ENCODE measurements around the gene PAK4.
"Not testable (repeated sequence)": the region's sequence is repeated elsewhere in the genome, so short reads cannot be mapped to it uniquely, and the experiment has no call there.

Gene PAK4

DNA sequence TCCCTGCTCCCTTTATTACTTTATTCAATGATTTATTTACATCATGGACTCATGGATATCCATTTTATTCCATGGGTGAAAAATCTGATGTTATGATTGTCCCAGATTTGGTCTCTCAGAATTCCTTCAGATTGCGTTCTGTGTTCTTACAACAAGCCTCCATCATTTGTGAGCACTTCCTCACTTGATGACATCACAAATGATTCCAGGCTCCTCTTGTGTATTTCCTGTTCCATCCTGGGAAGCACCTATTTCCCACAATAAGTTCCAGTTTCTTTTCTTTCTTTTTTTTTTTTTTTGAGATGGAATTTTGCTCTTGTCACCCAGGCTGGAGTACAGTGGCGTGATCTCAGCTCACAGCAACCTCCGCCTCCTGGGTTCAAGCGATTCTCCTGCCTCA, 34.7 kb upstream of the PAK4 start:
- Histone ChIP-seq H3K9me2 (replicated peaks; ENCODE audit: control insufficient read depth, low read length) (no peaks in the 10 kb centered on the region), H3K79me2 (ENCODE audit: control insufficient read depth, low read length) (no peaks in the 10 kb centered on the region), H3K9me3 (ENCODE audit: control insufficient read depth, insufficient read depth, low read length) (no peaks in the 10 kb centered on the region), H4K20me1 (ENCODE audit: control insufficient read depth, insufficient read depth, low read depth, low read length) (no peaks in the 10 kb centered on the region), H3K4me1 (ENCODE audit: control insufficient read depth, low read length) (no peaks in the 10 kb centered on the region), H3F3A (ENCODE audit: control insufficient read depth, insufficient read depth) (no peaks in the 10 kb centered on the region), H3K27me3 (ENCODE audit: control insufficient read depth, low read length) (peaks cover 7% of the 10 kb centered on the region; the same call in 1 of the 2 replicates), H3K4me3 (ENCODE audit: low read length) (no peak overlapping the region), H3K27ac (ENCODE audit: low read depth, low read length) (no peak overlapping the region), H3K36me3 (ENCODE audit: control insufficient read depth, low read length) (no peaks in the 10 kb centered on the region), H3K4me2 (ENCODE audit: low read length) (no peak overlapping the region)
- TF ChIP-seq, protein P1, sequence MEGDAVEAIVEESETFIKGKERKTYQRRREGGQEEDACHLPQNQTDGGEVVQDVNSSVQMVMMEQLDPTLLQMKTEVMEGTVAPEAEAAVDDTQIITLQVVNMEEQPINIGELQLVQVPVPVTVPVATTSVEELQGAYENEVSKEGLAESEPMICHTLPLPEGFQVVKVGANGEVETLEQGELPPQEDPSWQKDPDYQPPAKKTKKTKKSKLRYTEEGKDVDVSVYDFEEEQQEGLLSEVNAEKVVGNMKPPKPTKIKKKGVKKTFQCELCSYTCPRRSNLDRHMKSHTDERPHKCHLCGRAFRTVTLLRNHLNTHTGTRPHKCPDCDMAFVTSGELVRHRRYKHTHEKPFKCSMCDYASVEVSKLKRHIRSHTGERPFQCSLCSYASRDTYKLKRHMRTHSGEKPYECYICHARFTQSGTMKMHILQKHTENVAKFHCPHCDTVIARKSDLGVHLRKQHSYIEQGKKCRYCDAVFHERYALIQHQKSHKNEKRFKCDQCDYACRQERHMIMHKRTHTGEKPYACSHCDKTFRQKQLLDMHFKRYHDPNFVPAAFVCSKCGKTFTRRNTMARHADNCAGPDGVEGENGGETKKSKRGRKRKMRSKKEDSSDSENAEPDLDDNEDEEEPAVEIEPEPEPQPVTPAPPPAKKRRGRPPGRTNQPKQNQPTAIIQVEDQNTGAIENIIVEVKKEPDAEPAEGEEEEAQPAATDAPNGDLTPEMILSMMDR (IDR thresholded peaks at IDR 0.05; ENCODE audit: low read depth, low read length, poor library complexity, severe bottlenecking), result no peak
- no peak for TF ChIP-seq EZH2phosphoT487 (IDR thresholded peaks at IDR 0.05; ENCODE audit: borderline replicate concordance, low read length)

DNA sequence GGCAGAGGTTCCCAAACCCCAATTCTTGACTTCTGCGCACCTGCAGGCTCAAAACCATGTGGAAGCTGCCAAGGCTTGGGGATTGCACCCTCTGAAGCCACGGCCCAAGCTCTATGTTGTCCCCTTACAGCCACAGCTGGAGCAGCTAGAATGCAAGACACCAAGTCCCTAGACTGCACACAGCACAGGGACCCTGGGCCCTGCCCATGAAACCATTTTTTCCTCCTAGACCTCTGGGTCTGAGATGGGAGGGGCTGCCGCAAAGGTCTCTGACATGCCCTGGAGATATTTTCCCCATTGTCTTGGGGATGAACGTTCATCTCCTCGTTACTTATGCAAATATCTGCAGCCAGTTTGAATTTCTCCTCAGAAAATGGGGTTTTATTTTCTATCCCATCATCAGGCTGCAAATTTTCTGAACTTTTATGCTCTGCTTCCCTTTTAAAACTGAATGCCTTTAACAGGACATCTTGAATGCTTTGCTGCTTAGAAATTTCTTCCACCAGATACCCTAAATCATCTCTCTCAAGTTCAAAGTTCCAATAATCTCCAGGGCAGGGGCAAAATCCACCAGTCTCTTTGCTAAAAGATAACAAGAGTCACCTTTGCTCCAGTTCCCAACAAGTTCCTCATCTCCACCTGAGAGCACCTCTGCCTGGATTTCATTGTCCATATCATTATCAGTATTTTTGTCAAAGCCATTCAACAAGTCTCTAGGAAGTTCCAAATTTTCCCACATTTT, 29.6 kb upstream of the PAK4 start:
- H3K79me2 ChIP-seq (ENCODE audit: control insufficient read depth, low read length); H3F3A ChIP-seq (ENCODE audit: control insufficient read depth, insufficient read depth); H3K36me3 ChIP-seq (ENCODE audit: control insufficient read depth, low read length); H3K4me2 ChIP-seq (ENCODE audit: low read length); H3K27ac ChIP-seq (ENCODE audit: low read depth, low read length); H3K9me3 ChIP-seq (ENCODE audit: control insufficient read depth, insufficient read depth, low read length); H4K20me1 ChIP-seq (ENCODE audit: control insufficient read depth, insufficient read depth, low read depth, low read length); H3K27me3 ChIP-seq (ENCODE audit: control insufficient read depth, low read length); H3K4me3 ChIP-seq (ENCODE audit: low read length); H3K9me2 ChIP-seq (replicated peaks; ENCODE audit: control insufficient read depth, low read length); H3K4me1 ChIP-seq (ENCODE audit: control insufficient read depth, low read length): not testable (repeated sequence)

DNA sequence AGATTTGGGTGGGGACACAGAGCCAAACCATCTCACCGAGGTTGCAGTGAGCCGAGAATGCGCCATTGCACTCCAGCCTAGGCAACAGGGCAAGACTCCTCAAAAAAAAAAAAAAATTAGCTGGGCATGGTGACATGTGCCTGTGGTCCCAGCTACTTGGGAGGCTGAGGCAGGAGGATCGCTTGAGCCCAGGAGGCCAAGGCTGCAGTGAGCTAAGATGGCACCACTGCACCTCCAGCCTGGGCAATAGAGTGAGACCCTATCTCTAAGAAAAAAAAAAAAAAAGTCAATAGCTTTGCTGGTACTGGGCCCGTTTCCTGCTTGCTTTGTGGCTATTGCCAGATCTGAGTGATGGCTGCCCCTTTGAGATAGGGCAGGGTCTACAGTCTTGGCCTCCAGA, 28.3 kb upstream of the PAK4 start:
- Histone ChIP-seq H3K27me3 (ENCODE audit: control insufficient read depth, low read length) (peaks cover 7% of the 10 kb centered on the region; the same call in 1 of the 2 replicates), H3F3A (ENCODE audit: control insufficient read depth, insufficient read depth) (no peaks in the 10 kb centered on the region), H4K20me1 (ENCODE audit: control insufficient read depth, insufficient read depth, low read depth, low read length) (no peaks in the 10 kb centered on the region), H3K9me3 (ENCODE audit: control insufficient read depth, insufficient read depth, low read length) (no peaks in the 10 kb centered on the region), H3K4me2 (ENCODE audit: low read length) (no peak overlapping the region), H3K9me2 (replicated peaks; ENCODE audit: control insufficient read depth, low read length) (no peaks in the 10 kb centered on the region), H3K27ac (ENCODE audit: low read depth, low read length) (no peak overlapping the region), H3K4me3 (ENCODE audit: low read length) (no peak overlapping the region), H3K36me3 (ENCODE audit: control insufficient read depth, low read length) (no peaks in the 10 kb centered on the region), H3K4me1 (ENCODE audit: control insufficient read depth, low read length) (no peaks in the 10 kb centered on the region), H3K79me2 (ENCODE audit: control insufficient read depth, low read length) (no peaks in the 10 kb centered on the region)
- TF ChIP-seq, protein P1 (IDR thresholded peaks at IDR 0.05; ENCODE audit: low read depth, low read length, poor library complexity, severe bottlenecking), result no peak
- TF ChIP-seq EZH2phosphoT487 (IDR thresholded peaks at IDR 0.05; ENCODE audit: borderline replicate concordance, low read length), result no peak

DNA sequence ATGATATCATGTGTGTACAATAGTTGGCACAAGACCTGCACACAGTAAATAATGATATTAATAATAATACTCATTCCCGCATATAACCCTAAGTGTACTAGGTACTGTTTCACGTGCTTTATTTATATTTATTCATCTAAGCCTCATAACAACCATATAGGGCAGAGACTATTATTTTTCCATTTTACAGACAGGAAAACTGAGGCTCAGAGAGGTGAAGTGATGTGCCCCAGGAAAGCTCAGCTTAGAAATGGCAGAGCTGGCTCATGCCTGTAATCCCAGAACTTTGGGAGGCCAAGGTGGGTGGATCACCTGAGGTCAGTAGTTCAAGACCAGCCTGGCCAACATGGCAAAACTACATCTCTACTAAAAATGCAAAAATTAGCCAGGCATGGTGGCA, 27.9 kb upstream of the PAK4 start:
- Histone ChIP-seq H4K20me1 (ENCODE audit: control insufficient read depth, insufficient read depth, low read depth, low read length) (no peaks in the 10 kb centered on the region), H3K4me1 (ENCODE audit: control insufficient read depth, low read length) (no peaks in the 10 kb centered on the region), H3F3A (ENCODE audit: control insufficient read depth, insufficient read depth) (no peaks in the 10 kb centered on the region), H3K4me3 (ENCODE audit: low read length) (no peak overlapping the region), H3K36me3 (ENCODE audit: control insufficient read depth, low read length) (no peaks in the 10 kb centered on the region), H3K27me3 (ENCODE audit: control insufficient read depth, low read length) (peaks cover 7% of the 10 kb centered on the region; the same call in 1 of the 2 replicates), H3K4me2 (ENCODE audit: low read length) (no peak overlapping the region), H3K79me2 (ENCODE audit: control insufficient read depth, low read length) (no peaks in the 10 kb centered on the region), H3K27ac (ENCODE audit: low read depth, low read length) (no peak overlapping the region), H3K9me2 (replicated peaks; ENCODE audit: control insufficient read depth, low read length) (no peaks in the 10 kb centered on the region), H3K9me3 (ENCODE audit: control insufficient read depth, insufficient read depth, low read length) (no peaks in the 10 kb centered on the region)
- TF ChIP-seq EZH2phosphoT487 (IDR thresholded peaks at IDR 0.05; ENCODE audit: borderline replicate concordance, low read length), result no peak
- TF ChIP-seq, protein P1 (IDR thresholded peaks at IDR 0.05; ENCODE audit: low read depth, low read length, poor library complexity, severe bottlenecking), result no peak
